ENCODE results near the gene E2F1.

Gene E2F1

GRCh38 chr20:33686100-33686983 lies at the start of gene E2F1:
TSS of gene E2F1 (minus strand) at chr20:33686385. CDS start at chr20:33686264, 121 bp downstream.
- peak; percentile 96 for DNase-seq

GRCh38 chr20:33733654-33734576 lies 47.7 kb upstream of the E2F1 start:
- DNase-seq: no peak

- peak; percentile 95 for DNase-seq
Observed at GRCh38 chr20:33732166-33732970, 46.2 kb upstream of the E2F1 start.

- no peak for DNase-seq
Observed at GRCh38 chr20:33731693-33732165, 45.5 kb upstream of the E2F1 start, which contains the start of gene ZNF341. TSS of gene ZNF341 (plus strand) at chr20:33731996. CDS start at chr20:33732022, 26 bp downstream.

- DNase-seq: no peak
Observed at GRCh38 chr20:33730946-33731692, 44.9 kb upstream of the E2F1 start.

- DNase-seq: no peak
Observed at GRCh38 chr20:33729101-33729500, 42.9 kb upstream of the E2F1 start.

- DNase-seq: no peak
Observed at GRCh38 chr20:33728463-33728862, 42.3 kb upstream of the E2F1 start.

GRCh38 chr20:33727806-33728205 lies 41.6 kb upstream of the E2F1 start:
- no peak for DNase-seq

GRCh38 chr20:33727115-33727479 lies 40.9 kb upstream of the E2F1 start:
- no peak for DNase-seq

- DNase-seq: no peak
Observed at GRCh38 chr20:33725607-33726264, 39.6 kb upstream of the E2F1 start.

GRCh38 chr20:33724439-33725094 lies 38.4 kb upstream of the E2F1 start:
- no peak for DNase-seq

- no peak for DNase-seq
Observed at GRCh38 chr20:33721391-33722140, 35.4 kb upstream of the E2F1 start.

- DNase-seq: peak; percentile 91
Observed at GRCh38 chr20:33719989-33720709, 34.0 kb upstream of the E2F1 start, which contains the start of gene PXMP4. TSS of gene PXMP4 (minus strand) at chr20:33720310. CDS start at chr20:33720207, 103 bp downstream.

- no peak for DNase-seq
Observed at GRCh38 chr20:33719277-33719988, 33.2 kb upstream of the E2F1 start.

- no peak for DNase-seq
Observed at GRCh38 chr20:33716498-33716897, 30.3 kb upstream of the E2F1 start.

GRCh38 chr20:33713865-33714367 lies 27.7 kb upstream of the E2F1 start:
- DNase-seq: no peak

GRCh38 chr20:33711446-33711738 lies 25.2 kb upstream of the E2F1 start:
- DNase-seq: no peak
